ENCODE data around the gene HLA-DMB.

GRCh38 chr6:32945953-32946352, 5.1 kb upstream of the HLA-DMB start:
- TF ChIP-seq TAF1 (IDR thresholded peaks at IDR 0.05; ENCODE audit: low read depth) (no peak), TEAD4 (IDR thresholded peaks at IDR 0.05) (no peak), EGR1 (IDR thresholded peaks at IDR 0.05) (no peak), EP300 (IDR thresholded peaks at IDR 0.05; ENCODE audit: borderline replicate concordance) (no peak), YY1 (IDR thresholded peaks at IDR 0.05; ENCODE audit: low read depth) (no peak)
